ENCODE results near the gene ZBP1.

Gene ZBP1

DNA sequence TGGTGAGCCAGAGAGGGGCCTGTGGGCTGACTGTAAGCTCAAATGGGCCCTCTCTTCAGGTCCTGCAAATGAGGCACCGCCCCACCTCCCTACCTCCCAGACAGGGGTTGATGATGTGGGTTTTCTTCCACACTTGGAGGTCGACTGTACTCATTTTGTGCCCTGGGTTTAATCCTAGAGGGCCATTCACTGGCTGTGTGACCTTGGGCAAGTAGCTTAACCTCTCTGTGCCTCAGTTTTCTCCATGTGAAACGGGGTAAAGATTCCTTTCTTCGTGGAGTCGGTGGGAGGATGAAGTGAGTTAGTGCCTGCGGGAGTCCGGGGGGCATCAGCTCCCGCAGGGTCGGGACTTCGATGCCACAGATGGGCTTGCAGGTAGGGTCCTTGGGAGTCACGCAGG, 23.9 kb downstream of the ZBP1 start:
- no peak for DNase-seq

DNA sequence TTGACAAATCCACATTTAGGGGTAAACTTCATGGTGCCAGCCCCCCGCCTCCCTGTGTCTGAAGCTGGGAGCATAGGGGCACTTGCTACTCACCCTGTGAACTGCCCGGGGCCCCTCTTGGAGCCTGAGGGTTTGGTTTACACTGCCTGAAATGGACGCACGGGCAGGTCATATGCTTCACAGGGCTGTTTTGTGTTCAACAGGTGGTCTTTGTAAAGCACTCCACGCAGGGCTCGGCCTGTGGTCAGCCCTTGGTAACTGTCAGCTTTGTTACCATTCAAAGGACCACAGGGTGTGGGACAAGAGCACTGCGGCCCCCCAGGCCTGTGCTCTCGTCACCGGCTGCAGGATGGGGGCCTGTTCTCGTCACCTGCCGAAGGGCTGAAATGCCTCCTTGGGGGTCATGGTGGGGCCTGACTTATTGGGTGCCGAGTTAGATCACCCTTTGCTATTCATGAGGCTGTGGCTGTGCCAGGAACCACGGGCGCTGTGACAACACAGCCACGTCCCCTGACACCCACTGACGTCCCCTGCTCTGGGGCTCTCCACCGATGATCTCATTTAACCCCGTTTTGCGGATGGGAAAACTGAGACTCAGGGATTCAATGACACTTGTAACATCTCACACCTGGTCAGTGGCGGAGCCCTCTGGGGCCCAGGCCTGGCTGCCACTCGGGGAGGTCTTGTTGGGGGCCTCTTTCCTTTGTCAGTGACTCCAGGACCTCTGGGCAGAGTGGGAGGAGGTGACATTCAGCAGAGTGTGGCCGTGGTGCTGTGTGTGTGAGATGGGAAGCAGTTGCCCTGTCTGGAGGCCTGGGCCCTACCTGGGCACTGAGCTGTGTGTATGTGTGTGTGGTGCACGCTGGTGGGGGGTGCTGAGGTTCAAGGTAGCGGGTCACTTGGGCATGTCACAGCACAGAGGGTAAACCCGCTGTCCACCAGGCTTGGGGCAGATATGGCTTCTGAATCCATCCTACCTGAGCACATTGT, 24.9 kb downstream of the ZBP1 start:
- no peak for DNase-seq

DNA sequence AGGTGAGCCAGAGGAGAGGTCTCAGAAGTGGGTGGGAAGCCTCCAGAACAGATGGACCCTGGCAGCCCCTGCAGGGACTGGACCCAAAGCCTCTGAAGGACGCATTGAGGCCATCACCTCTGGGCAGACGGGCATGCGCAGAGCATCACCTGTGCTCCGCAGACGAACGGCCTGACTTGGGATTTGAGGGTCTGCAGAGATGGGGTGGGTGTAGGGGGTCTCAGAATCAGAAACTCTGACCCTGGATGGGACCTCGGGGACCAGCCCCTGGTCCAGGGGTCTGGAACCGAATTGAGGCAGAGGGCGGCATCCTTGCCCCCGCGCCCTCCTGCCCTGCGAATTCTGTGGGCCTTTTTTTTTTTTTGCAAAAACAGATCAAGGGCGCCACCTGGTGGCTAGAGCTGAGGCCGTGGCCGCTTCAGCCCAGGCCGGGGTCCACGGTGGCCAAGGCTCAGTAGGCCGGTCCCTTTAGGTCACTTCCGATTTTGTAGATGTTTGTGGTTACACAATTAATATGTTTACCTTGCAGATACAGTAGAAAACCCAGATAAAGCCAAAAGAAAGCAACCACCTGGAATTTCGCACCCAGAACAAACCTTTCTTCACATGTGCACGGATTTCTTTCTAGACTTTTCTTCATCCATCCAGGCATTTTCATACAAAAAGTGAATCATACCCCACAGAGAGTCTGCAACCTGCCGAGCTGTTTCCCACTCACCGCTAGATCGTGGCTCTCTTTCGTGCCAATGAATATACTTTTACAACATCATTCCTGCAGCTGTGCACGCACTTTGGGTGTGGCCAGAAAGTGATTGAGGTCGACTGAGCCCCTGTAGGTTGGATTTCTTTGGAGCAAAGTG, 25.9 kb downstream of the ZBP1 start:
- DNase-seq = peak; percentile 50

DNA sequence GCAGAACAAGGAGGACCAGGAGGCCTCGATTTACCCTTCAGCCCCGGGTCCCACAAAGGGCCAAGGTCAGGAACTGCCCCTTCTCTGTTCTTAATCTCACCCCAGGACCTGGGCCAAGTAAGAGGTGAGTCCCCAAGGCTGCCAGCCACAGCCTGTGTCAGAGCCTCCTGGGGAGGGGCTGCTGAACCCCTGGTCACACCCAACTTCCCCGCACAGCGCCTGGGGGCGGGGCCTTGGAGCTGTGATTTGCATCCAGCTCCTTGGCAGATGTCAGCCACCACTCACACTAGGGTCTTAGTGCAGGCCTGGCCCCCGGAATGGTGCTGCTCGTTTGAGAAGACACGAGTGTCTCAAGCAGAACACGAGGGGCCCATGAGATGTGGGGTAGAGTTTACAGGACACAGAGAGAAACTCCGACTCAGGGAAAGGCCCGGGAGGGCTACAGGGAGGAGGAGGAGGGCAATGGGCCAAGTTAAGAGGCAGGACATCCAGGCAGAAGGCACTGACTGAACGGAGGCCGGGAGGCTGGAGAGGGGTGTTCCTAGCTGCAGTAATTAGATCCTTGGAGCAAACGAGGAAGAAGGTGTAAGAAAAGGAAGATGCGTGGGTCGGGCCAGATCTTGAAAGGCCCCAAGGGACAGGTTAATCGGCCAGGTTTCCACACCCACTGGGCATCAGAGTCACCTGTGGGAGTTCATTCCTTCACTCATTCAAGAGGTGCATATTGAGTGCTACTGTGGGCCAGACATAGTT, 26.9 kb downstream of the ZBP1 start:
- DNase-seq = no peak

DNA sequence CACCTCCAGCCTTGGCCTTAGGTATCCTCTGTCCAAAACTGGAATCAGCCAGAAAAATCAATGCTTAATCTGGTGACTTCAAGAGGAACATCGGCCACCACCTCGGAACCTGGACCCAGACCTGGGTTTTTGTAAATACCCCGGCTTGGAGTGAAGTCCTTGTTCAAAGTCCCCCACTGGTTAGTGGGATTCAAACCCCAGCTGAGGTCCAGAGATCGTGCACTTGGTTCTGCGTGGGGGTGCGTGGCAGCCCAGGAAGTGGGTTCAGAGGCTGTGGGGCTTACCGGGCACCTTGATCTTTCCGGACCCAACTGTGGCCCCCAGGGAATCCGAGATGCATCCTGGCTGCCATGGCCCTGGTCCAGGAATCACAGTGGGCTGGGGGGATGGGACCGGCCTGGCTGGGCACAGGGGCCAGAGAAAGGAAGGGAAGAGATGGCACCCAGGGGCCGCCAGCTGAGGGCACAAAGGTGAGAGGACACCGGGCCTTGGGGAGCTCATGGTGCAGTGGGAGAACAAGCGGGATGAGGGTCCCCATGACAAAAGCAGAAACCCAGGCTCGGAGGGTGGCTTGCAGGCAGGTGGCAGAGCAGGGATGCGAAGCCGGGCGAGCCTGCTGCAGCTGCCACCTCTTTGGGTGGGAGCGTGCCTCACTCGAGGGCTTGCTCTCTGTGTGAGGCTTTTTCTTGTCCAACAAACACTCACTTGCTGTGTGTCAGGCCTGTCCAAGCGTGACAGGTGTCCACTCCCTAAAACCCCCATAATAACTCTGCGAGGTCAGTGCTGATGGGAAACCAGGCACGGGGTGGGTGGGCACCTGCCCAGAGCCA, 27.7 kb downstream of the ZBP1 start:
- no peak for DNase-seq

DNA sequence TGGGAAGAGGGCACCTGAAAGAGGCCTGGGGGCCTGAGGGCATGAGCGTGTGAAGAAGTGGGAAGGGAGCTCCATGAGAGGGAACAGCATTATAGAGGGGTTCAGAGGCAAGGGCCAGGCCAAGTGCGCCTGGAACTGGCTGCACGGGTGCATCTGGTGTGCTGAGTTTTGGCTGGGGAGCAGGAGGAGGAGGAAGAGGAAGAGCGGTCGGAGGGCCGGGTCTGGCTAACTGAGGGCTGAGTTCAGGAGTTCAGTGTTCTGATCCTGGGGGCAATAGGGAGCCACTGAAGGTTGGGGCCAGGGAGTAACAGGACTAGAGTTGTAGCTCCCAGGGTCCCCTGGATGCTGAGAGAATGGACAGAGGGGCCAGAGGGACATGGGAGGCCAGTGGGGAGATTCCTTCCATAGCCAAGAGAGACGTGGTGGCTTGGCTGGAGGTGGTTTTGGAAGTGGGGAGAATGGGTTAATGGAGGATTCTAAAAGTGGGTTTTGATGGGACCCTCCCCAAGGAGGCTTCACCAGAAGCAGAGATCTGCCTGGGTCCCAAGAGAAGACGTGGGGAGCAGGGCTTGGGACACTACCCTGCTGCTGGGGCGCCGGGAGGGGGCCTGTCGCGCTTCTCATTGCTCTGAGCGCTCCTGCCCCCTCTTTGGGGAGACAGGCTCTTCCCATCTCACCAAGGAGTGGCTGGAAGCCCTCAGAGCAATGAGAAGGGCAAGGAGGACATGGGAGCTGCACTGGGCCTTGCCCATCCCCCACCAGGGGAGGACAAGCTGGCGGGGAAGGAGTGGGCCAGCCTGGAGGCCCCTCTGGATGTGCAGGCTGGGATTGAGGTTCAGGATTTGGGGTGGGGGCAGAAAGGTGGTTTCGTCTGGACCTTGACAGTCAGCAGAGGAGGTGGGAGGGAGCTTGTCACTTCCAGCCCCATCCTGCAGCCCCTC, 28.7 kb downstream of the ZBP1 start:
- DNase-seq = no peak

DNA sequence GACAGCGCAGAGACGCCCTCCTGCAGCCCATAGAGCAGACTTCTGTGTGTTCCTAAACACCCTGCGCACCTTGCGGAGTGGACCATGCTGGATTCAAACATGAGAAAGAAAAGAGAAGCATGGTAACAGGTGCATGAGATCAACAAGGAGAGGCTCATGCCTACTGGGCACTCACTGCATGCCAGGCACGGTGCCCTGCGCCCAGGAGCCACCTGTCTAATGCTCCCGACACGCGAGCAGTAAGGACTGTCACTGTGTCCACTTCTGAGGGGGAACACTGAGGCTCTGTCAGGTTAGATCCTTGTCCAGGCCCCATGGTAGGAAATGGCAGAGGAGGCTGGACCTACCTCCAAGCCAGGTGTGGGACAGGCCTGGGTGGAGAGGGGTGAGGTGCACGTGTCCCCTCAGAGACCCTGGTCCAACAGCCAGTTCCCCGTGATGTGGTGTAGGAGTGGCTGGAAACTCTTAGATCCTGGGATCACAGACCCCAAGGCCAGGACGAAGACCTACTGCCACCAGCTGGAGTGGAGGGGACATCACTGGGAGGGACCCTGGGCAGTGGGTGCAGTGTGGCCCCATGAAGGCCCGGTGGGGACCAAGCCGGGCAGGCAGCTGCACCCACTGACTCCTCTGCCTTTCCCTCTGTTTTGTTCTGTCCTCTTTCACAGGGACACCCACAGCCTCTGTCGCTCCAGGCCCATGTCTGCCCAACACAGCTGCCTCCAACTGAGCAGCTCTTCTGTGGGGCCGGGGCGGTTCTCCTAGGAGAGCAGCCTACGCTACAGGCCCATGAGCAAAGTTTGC, 29.5 kb downstream of the ZBP1 start:
- DNase-seq = no peak

DNA sequence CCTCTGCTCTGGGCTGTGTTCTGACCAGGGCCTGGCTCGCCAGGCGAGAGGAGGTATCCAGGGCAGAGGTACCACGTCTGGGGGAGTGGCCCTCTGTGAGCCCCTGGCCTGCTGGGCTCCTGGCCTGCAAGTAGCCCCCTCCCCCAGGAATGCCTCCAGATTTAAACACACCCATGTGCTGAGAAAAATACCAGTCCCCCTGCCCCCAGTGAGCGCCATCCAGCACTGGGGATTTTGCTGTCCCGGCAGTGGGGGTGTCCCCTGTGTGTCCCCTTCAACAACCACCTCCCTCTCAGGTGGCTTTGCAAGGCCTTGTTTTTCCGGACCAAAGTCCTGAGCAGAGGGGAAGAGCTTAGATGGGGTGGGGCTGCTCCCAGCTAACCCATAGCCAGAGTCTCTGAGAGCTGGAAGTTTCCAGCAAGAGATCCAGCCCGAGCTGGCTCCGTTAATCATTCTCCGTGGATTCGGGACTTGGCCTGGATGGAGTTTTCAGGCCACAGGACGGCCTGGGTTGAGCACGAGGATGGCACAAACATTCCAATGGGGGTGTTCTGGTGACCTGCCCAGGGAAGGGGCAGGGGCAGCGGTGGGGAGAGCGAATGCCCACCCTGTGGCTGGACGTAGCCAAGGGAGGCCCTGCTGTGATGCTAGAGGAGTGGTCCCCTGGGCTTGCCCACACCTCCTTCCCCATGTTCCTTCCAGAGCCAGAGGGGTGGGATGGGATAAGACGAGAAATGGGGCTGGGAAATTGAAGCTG, 30.3 kb downstream of the ZBP1 start:
- DNase-seq = no peak

DNA sequence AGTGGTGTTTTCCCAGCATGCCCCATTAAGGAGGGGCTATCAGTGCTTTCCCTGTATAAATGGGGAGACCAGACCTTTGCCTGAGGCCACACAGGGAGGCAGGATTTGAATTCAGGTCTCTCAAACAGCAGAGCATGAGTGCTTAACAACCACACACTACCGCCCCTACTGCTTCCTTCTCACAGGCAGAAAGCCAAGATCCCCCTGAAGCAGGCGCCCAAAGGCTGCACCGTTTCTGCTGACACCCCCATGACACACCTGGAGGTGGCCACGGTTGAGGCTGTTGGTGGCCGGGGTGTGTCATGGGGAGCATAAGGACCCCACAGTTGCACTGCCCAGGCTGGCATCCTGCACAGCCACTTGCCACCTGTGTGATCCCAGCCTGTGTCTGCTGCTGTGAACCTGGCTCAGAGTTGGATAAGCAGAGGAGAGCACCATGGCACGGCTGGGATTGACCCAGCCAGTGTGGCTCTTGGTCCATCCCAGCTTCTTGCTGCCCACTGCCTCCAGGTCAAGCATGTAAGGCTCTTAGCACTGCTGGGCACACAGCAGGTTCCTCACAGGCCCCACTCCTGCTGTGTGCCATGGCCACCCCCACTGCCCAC, 31.0 kb downstream of the ZBP1 start:
- no peak for DNase-seq

DNA sequence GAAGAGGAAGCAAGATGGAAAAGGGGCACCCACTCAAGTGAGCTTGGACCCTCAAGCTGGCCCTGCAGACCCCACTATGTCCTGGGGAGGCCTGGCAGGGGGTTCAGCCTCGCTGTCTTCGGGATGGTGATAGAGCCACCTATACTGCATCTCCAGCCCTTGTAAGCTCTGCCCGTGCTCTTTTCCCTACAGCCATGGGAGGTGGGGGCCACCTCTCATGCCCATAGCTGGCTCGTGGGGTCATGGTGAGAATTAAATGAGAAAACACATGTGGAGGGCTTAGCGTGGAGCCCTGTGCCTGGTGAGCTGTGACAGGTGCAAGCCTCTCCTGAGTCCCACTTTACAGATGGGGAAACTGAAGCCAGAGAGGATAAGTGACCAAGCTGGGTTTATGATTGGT, 31.6 kb downstream of the ZBP1 start:
- no peak for DNase-seq

DNA sequence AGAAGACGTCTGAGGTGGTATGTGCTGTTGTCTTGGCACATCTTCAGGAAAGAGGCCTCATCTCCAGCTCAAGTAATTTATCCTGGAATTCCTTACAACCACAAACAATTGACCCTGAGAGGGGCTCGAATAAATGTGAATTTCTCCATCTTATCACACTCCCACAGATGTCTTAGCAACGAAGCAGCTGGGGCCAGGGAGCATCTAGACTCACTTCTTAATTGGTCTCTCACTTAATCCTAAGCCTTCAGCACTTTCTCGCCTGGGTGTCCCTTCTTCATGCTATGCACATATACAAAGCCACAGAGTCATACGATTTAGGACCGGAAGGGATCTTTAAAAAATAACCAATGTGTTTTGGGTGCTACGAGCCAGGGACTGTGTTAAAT, 32.2 kb downstream of the ZBP1 start:
- no peak for DNase-seq

DNA sequence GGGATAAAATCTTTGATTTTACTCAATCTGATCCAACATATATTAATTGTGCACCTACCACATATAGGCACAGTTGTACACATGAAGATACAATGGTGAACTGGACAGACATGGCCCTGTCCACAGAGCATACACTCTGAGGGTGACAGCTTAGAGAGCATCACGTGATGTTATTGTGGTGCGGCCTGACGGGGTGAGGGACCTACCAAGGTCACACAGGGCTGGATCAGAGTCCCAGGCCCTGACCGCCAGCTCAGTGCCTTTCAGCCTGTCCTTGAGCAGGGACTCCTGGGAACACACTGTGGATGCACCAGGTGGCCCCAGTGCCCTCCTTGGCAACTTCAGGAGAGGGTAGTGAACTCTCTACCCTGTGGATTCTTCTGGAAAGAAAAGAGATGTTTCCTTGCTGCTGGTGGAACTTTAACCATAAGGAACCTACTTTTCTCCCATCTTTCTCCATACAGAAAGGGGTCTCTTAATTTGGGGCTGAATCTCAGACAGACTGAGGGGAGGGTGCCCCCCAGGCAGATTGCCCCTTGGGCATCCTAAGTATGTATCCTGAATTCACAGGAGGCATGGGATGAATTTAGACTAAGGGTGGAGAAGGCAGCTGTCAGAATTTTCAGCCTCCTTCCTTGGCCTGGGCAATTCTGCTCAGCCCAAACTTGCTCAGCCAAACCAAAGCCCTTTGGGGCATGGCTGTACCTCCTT, 32.8 kb downstream of the ZBP1 start:
- no peak for DNase-seq

DNA sequence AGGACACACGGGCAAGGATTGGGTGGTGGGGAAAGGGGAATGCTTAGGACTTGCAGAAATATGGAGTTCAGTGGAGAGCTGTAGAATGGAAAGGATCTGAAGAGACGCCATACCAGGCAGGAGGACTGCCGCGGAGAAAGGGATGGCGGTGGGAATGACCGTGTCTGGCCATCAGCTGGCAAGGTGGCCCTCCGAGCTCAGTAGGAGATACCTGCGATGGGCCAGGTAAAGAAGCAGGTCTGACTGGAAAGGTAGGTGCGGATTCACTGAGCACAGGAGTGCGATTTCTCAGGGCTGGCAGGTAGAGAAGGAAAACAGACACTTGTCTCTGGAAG, 33.3 kb downstream of the ZBP1 start:
- no peak for DNase-seq

DNA sequence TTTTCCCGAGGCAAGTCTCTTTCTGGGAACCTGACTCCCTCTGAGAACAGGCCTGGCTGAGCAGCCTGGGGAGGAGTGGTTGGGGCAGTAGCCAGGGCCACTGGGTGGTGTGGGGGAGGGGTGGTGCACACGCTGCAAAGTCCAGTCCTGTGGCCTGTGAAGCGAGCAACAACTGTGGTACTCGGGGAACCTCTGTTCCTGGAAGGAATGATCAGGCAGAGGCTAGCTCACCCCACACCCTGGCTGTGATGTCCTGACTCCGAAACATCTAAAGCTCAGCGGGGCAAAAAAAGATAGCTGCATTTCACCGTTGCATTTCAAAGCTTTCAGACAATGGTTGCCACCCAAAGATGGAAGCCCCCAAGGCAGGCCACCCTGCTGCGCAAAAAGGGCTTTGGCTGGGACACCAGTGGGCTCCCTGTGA, 33.8 kb downstream of the ZBP1 start:
- DNase-seq = no peak

DNA sequence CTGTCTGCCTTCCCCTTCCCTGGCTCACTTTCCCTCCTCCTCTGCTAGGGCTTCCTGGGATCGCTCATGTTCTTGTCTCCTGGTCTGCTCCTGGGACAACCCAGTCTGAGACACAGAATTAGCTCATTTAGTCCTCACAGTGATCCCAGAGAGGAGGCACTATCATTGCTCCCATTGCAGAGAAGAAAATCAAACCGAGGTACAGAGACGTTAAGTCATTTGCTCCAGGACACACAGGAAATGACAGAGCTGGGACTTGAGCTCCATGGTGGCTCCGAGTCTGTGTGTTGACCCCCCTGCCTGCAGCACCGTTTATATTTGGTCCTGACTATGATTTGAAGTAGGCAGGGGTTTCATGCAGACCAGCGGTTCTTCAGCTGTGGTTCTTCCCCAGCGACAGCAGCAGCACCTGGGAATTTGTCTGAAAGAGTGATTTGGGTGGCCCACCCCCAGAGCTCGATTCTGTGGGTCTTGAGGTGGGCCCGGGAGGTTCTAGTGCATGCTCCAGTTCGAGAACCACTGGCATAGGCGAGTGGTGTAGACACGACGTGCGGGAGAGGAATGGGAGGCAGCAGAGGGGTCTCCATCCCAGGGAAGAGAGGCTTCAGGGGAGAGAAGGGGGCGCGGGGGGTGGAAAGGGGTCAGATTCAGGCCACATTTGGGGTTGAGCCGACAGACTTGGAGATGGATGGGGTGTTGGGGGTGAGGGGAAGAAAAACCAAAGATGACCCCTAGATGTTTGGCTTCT, 34.6 kb downstream of the ZBP1 start:
- DNase-seq = no peak

DNA sequence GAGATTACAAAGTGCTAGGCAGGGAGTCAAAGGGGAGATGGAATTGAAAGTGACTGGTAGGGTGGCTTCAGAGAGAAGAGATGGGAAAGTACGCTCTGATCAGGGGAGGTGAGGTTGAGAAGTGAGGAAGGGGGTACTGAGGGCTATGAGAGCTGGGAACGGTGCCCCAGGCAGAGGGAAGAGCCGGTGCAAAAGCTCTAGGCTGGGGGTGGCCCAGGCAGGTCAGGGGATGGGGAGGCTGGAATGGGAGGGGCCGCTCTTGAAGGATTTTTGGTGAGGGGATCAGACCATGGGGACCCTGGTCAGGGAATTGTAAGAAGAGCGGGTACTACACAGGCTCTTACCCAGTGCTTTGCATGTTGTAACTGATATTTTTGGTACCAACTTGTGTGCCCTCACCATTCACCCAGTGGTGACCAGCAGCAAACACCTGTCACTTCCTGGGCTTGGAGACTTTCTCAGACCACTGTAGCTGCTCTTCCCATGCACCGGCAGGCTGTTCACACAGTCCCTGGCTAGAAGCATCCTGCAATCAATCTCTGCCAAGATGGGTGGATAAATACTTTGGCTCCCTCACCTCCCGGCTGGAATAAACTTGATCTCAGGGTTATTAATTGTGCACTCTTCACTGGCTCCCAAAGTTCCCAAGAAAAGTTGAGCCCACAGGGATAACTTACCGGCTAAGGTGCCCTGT, 35.3 kb downstream of the ZBP1 start:
- no peak for DNase-seq
